Measurements from ENCODE around the gene MOG.
A peak's percentile ranks its signal among the peaks of the same experiment; 100 is the strongest.

Gene MOG

GRCh38 chr6:29675561-29675960 is 18.7 kb downstream of the MOG start:
- no peak for TF ChIP-seq CTCF (IDR thresholded peaks at IDR 0.05; ENCODE audit: low read depth, low read length)
- no peak for TF ChIP-seq MYC (IDR thresholded peaks at IDR 0.05; ENCODE audit: low read depth, low read length)
- no peak for TF ChIP-seq POLR2A (IDR thresholded peaks at IDR 0.05; ENCODE audit: extremely low read depth, insufficient read length)
- TF ChIP-seq, protein P1, sequence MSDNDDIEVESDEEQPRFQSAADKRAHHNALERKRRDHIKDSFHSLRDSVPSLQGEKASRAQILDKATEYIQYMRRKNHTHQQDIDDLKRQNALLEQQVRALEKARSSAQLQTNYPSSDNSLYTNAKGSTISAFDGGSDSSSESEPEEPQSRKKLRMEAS (IDR thresholded peaks at IDR 0.05; ENCODE audit: low read depth, low read length), result no peak
- DNase-seq (ENCODE audit: low read depth), result no peak
- no peak overlapping the region for H3K4me3 ChIP-seq (ENCODE audit: low read depth, low read length)

GRCh38 chr6:29676981-29677601 is 20.2 kb downstream of the MOG start:
- no peak overlapping the region for H3K4me3 ChIP-seq (ENCODE audit: low read depth, low read length)
- TF ChIP-seq, protein P1 (IDR thresholded peaks at IDR 0.05; ENCODE audit: low read depth, low read length), result no peak
- no peak for TF ChIP-seq CTCF (IDR thresholded peaks at IDR 0.05; ENCODE audit: low read depth, low read length)
- no peak for TF ChIP-seq POLR2A (IDR thresholded peaks at IDR 0.05; ENCODE audit: extremely low read depth, insufficient read length)
- no peak for TF ChIP-seq MYC (IDR thresholded peaks at IDR 0.05; ENCODE audit: low read depth, low read length)
- DNase-seq (ENCODE audit: low read depth), result no peak

DNA sequence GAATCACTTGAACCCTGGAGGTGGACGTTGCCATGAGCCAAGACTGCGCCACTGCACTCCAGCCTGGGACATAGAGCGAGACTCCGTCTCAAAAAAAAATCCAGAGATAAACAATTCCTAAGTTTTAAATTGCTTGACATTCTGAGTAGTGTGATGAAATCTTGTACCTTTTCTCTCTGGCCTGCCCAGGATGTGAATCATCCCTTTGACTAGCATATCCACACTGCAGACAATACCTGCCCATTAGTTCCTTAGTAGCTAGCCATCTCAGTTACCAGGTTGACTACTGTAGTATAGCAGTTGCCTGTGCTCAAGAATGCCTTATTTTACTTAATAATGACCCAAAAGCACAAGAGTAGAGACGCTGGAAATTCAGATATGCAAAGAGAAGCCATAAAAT is 21.2 kb downstream of the MOG start:
- TF ChIP-seq POLR2A (IDR thresholded peaks at IDR 0.05; ENCODE audit: extremely low read depth, insufficient read length) (no peak), CTCF (IDR thresholded peaks at IDR 0.05; ENCODE audit: low read depth, low read length) (no peak), MYC (IDR thresholded peaks at IDR 0.05; ENCODE audit: low read depth, low read length) (no peak)
- TF ChIP-seq, protein P1 (IDR thresholded peaks at IDR 0.05; ENCODE audit: low read depth, low read length), result no peak
- DNase-seq (ENCODE audit: low read depth), result no peak
- no peak overlapping the region for H3K4me3 ChIP-seq (ENCODE audit: low read depth, low read length)

DNA sequence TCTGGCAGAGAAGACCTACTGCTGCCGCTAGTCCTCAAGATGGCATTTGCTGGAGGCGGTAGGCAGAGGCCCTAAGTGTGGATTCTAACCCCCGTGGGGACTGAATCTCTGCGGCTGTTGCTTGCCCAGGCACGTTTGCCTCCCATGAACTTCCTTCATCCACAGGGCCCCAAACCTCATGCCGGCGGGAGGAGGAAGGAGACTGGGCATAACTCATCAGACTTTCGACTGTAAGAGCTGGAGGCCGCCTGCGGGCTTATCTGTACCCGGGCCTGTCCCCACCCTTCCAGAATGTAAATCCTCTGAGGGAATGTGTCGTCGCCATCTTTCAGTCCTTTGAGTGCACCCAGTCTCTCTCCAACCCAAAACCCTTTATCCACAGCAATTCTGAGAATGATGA is 23.1 kb downstream of the MOG start:
- DNase-seq (ENCODE audit: low read depth), result peak; percentile 36
- TF ChIP-seq, protein P1 (IDR thresholded peaks at IDR 0.05; ENCODE audit: low read depth, low read length), result no peak

DNA sequence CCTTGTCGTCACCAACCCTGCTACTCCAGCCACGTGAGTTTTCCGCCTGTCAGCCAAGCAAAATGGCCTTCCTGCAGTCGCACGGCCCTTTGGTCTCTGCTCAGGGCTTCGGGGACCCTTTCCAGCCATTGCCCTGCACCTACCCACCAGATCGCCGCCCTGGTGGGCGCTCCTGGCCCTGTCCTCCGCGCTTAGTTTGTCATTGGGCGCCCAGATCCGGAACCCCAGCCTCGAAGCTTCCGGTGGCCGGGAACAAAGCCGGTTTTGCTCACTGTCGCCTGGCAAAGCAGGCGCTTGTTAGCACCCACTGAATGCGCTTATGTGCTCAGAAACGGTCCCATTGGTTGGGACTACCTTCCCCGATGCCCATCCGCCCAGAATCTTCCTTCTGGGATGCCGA is 23.5 kb downstream of the MOG start:
- TF ChIP-seq, protein P1 (IDR thresholded peaks at IDR 0.05; ENCODE audit: low read depth, low read length), result no peak
- no peak for TF ChIP-seq POLR2A (IDR thresholded peaks at IDR 0.05; ENCODE audit: extremely low read depth, insufficient read length)
- H3K4me3 ChIP-seq (ENCODE audit: low read depth, low read length), result no peak overlapping the region
- DNase-seq (ENCODE audit: low read depth), result no peak

More for the DNA sequence above, 23.1 kb downstream of the MOG start:
- H3K4me3 ChIP-seq (ENCODE audit: low read depth, low read length), result no peak overlapping the region

DNA sequence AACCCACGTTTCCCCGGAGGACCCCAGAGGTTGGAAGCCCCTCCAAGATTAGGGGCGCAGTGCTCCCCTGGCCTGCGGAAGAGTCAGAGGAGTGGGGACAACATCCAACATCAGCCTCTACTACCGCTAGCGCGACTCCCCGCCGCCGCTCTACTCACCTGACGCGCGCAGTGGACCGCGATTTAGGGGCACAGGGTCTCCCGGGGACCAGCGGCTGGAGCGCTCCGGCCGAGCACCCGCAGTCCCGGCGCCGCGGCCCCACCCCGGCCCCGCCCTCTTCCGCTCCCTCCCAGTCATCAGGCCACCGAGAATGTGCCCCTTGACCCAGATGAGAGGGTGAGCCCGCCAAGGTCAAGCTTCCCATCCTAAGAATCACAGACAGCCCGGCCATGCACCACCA is 24.0 kb downstream of the MOG start, which contains the start of gene ZFP57:
Gene ZFP57 (minus strand): TSS at position 249 of the 400 bp plus-strand sequence. CDS start 4,149 bp downstream, outside the sequence.
- no peak within 1 kb of the TSS for H3K4me3 ChIP-seq (ENCODE audit: low read depth, low read length)
- no peak for DNase-seq (ENCODE audit: low read depth)
- TF ChIP-seq CTCF (IDR thresholded peaks at IDR 0.05; ENCODE audit: low read depth, low read length), result no peak
- no peak for TF ChIP-seq MYC (IDR thresholded peaks at IDR 0.05; ENCODE audit: low read depth, low read length)
- TF ChIP-seq, protein P1 (IDR thresholded peaks at IDR 0.05; ENCODE audit: low read depth, low read length), result no peak
- no peak for TF ChIP-seq POLR2A (IDR thresholded peaks at IDR 0.05; ENCODE audit: extremely low read depth, insufficient read length)
